GM18507 (cell line): ENCODE results near the gene MED15.
A peak's percentile ranks its signal among the peaks of the same experiment; 100 is the strongest.

Experiments used
- DNase-seq: peaks from one replicate; pipeline ENCODE4 v3.0.0; 2011; ENCODE audit warnings: low read depth; ENCODE audit not compliant: insufficient read length; ENCODE audit errors: extremely low spot score
- FAIRE-seq: peaks from 2 replicates; lab custom pipeline; 2011; peaks lifted over from hg19 to GRCh38; lab: Jason Lieb, UNC

MED15 gene

DNA sequence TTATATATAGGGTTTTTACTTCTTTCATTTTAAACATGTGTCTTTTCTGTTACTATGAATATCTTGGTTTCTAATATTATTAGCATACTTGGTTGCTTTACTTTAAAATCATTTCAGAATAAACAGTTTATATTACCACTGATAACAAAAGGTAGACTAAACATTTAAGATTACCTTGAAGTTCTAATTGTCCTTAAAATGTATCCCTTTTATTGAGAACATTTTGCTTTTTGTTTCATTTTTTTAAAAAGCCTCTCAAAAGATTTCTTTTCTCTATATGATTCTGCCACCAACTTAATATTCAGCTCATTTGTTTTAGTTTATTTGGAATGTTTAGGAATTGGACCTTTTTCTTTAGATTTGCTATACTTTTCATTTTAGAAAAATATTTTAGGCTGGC lies 39.6 kb downstream of the MED15 start:
- FAIRE-seq (no peak), DNase-seq (no peak)

DNA sequence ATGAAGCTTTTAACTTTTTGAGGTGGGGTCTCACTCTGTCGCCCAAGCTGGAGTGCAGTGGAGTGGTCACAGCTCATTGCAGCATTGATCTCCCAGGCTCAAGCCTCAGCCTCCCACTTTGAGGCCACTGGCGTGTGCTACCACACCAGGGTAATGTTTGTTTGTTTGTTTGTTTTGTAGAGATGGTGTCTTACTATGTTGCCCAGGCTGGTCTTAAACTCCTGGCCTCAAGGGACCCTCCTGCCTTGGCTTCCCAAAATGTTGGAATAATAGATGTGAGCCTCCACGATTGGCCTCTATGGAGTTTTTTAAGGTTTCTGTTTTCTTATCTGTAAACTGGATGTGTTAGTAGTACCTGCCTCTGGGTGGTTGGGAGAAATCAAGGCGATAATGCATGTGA lies 41.4 kb downstream of the MED15 start:
- FAIRE-seq (no peak), DNase-seq (no peak)

DNA sequence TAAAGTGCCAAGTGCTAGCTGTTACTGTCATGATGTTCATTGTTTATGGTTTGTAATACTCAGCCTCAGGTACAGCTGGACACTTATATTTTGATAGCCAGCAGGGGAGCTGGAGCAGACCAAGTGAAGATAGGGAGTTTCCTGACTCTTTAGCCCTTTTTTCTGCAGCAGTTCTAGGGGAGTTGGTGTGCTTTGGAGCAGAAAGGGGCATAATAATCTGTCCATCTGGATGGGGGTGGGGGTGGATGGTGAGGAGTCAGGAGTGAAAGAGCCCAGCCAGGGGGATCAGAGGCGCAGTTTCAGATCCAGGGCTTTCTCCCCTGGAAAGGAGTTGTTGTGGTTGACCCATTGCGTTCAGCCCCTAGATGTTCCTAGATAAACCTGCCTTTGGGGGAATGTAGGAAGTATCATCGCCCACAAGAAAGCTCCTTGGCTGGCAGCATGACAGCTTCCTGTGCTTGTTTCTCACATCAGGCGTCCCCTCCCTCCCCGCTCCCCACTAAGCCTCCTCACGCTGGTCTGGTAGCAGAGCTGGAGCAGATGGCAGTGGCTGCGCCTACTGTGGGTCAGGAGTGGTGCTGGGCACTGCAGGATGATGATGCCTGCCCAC lies 41.9 kb downstream of the MED15 start:
- DNase-seq = no peak
- no peak for FAIRE-seq

DNA sequence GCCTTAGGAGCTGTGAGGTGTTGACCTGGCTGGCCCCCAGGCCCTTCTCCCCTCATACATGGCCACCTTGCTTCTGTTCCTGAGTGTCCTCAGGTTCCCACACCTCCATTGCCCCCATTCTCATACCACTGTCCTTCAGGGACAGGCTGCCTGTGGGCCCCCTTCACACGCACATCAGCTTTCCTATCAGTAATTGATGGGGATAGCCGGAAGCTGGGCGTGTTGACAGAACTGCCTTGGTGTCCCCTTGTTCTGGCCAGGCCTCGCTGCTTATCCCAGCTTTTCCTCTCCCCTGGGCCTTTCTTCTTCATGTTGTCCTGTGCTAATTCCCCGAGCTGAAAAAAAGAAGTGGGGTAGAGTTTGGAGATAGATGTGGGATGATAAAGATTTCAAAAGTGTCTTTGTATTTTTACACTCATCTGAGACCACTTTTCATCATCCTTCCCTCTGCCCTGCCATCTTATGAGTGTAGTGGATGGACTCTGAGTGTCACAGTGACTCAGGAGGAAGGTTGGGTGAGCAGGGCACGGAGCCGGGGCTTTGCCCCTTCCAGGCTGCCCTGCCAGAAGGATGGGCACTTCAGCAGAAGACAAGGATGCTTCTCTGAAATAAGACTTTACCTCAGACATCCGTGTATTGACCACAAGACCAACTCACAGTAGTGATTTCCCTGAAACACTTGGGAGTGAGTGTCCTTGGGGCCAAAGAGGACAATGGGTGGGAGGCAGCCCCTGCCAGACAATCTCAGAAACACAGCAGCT lies 42.8 kb downstream of the MED15 start:
- DNase-seq (no peak), FAIRE-seq (no peak)

DNA sequence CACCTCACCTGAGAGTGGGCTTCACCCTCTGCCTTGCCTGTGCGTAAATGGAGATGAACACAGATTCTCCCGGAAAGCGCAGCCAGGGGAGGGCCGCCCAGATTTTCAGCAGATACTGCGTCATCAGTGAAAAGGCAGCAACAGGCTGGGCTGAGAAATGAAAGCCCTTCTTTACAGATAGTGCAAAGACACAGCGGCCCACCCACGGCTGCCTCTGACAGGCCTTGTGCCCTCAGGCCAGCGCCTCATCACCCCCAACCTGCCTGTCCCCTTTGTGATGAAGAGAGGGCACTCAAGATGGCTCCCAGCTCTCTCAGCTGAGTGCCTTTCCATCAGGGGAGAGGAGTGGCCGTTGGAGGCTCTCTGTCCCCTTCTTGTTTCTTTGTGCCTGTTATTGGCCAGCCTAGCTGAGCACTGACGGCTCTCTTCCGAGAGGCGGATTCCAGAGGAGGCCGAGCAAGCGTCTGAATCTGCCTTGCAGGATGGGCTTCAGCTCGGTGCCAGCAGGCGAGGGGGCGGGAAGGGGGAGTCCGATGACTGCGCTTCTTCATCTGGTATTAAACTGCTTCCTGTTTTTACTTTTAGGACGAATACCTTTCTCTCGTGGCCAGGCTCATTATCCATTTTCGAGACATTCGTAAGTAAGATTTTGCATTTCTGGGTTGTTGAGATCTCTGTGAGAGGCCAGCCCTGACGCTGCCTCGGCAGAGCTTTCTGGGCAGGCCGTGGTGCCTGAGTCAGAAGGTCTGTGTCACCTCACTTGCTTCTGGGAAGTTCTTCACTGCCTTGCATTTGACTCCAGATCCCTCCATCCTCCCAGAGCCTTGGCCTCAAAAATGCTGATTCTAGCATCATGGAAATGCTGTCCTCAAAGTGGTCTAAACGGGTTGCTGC lies 43.7 kb downstream of the MED15 start:
- DNase-seq (no peak), FAIRE-seq (peak; percentile 41)

DNA sequence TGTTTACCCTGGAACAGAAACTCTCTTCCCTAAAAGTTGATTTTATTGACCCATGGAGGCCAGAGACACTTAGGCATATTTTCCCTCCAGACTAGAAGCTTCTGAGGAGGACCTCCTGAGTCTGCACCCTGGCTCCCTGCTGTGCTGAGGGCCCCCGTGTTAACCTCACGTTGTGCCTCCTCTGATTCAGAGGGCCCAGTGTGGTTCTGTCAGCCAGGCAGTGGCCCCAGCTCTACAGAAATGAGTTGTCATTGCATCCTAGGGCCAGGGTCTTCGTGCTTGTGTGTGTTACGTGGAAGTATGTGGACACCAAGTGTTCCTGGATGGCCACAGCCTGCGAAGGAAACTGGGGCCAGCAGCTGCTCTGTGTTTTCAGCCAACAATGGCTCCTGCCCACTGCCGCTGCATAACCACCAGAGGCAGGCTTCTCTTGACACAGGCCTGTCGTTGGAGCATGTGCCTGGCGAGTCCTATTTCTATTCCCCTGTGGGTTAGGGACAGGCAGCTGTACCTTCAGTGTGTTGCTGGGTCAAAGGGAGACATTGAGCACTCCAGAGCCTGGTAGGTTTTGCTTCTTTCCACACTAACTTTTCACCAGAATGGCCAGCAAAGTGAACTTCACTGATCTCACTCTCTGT lies 44.5 kb downstream of the MED15 start:
- FAIRE-seq (no peak), DNase-seq (no peak)

DNA sequence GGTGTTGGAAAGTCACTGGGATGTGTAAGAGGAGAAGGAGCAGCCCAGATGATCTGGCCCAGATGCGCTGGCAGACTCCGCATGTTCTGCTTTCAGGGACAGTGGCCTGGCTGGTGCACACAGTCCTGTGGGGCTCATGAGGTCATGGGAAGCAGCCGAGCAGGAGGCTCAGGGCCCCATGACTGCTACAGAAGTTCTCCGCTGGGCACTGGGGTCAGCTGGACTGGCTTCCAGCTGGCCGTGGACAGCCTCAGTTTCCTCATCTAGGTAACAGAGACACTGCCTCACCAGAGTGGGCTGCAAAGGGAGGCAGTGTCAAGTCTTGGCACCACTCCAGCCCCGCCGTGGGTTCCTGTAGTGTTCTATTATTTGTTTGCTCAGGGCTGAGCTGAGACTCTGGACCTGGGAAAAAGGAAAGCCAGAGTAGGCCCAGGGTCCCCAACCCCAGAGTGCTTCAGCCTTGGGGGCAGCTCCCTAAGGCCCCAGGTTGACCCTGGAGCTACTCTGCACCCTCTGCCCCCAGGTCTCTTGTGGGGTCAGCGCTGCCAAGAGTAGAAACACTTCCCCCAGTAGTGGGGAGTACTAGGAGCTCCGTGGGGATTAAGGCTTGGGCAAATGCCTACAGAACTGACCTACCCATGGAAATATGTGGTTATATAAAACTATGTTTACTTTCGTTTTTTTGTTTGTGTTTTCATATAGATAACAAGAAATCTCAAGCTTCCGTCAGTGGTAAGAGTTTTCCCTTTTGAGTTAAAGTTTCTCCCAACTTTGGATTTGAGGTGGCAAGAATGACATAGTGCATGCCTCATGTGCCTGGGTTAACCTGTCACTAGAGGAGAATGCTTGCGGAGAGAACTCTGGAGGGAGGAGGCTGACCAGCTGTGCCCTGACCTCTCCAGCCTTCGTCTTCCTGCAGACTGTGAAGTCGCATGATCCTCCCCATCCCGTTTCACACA lies 45.3 kb downstream of the MED15 start:
- FAIRE-seq (no peak), DNase-seq (no peak)

DNA sequence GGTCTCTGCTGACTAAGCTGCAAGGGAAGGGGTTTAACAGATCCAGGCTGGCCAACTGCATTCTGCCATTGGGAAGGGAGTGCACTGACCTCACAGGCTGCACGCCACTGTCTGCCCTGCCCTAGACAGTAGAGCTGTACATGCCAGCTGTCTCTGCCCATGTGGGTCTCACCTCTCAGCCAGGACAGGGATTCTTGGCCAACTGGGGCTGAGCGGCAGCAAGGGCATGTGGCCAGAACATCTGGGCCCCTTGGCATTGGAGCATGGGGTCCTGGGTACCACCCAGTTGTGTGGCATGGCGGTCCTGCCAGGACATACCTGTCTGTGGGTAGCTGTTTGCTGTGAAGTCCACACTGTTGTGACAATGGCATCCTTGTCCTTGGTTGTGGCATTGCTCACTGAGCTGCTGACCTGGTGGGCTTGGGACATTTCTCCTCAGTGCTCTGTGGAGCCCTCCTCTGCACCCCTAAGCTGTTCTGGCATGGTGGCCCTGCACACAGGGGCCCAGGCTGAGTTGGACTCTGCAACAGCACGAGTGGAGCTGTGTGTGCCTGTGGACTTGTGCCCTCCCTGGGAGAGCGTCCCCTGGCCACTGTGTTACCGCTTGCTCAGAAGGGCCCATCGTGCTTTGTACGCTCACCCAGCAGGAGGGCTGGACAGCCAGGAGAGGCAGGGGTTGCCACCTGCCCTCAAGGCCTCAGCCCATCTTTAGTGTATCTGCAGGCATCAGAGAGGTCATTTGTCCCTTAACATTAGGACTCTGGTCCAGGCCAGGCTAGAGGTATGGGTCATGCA lies 46.7 kb downstream of the MED15 start:
- FAIRE-seq (no peak), DNase-seq (no peak)

DNA sequence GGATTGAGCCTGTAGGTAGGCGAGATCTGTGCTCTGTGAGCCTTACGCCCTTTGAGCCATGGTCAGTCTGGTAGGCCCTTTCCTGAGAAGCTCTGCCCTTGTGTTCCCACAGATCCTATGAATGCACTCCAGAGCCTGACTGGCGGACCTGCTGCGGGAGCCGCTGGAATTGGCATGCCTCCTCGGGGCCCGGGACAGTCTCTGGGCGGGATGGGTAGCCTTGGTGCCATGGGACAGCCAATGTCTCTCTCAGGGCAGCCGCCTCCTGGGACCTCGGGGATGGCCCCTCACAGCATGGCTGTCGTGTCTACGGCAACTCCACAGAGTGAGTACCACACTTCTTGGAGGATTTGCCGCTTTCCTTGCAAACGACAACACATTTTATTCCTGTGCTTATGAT lies 47.4 kb downstream of the MED15 start:
- FAIRE-seq (no peak), DNase-seq (no peak)

DNA sequence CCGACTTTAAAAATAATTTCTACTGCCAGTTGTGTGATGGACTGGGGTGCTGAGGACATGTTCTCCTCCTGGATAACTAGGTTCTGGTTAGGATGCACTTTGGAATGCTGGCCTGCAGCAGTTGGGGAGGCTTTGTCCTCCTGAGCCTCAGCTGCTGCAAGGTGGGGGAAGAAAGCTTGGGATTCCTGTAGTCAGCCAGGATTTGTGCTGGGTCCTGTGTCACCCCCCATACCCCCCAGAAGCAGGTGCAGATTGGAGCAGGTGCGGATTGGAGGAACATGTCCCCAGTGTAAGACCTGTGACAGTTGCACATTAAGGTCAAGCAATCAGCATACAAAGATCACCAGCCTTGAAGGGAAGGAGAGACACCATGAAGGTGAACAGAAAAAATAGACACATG lies 51.1 kb downstream of the MED15 start:
- FAIRE-seq = no peak
- DNase-seq = no peak

DNA sequence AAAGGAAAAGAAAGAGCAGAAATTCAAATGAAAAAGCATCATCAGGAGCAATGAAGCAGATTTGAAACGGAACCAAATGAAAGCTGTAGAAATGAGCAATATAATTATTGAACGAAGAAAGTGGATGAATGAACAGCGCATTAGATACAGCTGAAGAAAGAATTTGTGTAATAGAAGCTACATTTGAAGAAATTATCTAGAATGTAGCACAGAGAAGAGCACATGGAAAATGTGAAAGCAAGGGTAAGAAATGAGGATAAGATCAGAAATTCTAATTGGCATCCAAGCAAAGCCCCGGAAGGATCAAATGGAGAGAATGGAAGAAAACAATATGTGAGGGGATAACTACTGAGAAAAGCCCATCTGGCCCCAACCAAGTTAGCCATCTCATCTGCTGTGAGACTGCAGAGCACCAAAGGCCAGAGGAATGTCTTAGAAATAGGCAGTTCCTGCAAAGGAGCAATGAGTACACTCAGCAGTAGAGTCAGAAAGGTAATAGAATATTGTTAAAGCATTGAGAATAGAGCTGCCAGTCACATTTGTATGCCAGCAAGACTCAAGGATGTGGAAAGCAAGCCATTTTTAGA lies 51.9 kb downstream of the MED15 start:
- FAIRE-seq = no peak
- no peak for DNase-seq

DNA sequence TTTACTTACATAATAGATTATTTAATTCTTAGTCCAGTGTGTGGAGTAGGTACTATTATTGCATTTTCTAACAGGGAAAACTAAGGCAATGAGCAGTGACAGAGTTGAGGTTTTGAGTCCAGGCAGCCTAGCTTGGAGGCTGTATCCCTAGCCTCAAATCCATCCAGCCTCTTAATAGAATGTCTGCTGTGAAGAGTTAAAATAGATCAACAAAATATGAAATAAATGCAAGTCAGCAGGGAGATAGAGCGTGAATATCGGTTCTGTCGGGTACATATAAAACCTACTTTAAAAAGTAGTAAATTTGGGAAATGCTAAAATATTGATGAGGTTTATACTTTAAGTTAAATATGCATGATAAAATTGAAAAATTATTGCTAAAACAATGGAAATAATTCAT lies 53.3 kb downstream of the MED15 start:
- DNase-seq = no peak
- FAIRE-seq = no peak

DNA sequence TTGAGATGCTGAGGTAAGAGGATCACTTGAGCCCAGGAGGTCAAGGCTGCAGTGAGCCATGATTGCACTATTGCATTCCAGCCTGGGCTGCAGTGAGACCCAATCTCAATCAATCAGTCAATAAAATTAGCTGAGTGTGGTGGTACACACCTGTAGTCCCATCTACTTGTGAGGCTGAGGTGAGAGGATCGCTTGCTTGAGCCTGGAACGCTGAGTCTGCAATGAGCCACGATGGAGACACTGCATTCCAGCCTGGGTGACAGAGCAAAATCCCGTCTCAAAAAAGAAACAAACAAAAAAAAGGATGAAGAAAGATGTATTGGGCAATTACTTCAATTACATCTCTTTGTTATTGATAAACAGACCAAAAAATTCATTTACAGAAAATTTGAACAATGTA lies 54.5 kb downstream of the MED15 start:
- DNase-seq = no peak
- no peak for FAIRE-seq

DNA sequence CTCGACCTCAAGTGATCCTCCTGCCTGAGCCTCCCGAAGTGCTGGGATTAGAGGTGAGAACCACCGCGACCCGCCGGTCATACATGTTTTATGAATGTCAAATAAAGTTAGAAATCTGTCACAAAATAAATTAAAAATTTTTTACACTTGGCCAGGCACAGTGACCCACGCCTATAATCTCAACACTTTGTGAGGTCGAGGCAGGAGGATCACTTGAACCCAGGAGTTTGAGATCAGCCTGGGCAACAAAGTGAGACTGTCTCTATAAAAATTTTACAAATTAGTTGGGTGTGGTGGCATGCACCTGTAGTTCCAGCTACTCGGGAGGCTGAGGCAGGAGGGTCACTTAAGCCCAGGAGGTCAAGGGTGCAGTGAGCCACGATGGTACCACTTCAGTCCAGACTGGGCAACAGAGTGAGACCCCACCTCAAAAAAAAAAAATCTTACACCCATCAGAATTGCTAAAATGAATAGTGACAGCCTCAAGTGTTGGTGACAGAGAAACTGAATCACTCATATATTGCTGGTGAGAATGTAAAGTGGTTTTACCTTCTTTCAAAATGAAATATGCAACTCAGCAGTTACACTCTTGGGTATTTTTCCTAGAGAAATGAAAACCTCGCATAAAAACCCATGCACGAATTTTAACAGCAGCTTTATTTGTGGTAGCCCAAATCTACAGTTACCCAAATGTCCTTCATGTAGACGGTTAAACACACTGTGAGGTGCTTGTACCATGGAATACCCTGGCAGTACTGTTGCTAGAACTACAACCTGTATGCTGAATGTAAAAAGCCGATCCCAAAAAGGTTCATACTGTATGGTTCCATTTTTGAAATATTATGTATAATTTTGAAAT lies 55.4 kb downstream of the MED15 start:
- no peak for FAIRE-seq
- no peak for DNase-seq

DNA sequence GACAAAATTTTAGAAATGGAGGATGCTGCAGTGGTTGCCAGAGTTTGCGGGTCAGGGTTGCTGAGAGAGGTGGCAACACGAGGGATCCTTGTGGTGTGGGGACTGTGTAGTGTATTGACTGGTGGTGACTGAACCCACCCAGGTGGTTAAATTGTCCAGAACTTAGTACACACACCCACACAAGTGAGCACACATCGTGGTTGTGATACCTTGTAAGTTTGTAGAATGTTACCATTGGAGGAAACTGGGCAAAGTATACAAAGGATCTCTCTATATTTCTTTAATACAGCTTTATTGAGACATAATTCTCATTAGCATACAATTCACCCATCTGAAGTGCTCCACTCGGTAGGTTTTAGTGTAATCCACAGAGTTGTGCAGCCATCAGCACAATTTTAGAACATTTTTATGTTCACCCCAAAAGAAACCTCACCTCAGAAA lies 56.1 kb downstream of the MED15 start:
- DNase-seq (no peak), FAIRE-seq (no peak)

DNA sequence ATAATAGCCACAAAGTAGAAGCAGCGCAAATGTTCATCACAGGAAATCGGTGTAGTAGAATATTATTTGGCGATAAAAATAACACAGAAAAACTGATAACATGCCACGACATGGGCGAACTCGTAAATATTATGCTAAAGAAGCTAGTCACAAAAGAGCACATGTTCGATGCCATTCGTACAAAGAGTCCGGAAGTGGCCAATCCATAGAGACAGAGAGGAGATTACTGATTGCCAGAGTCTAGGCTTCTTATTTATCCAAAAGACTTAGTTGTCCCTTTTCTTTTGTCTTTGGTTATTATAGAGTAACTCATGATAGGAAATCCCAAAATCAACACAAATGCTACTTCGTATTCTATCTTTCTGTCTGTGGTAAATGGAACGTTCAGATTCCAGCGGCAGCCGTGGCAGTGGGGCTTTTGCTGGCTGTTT lies 56.5 kb downstream of the MED15 start:
- FAIRE-seq (no peak), DNase-seq (no peak)
